MM.1S (cell line): ENCODE measurements around the gene PITRM1.

Experiments
- DNase-seq: peaks from one replicate; pipeline ENCODE4 v3.0.0-alpha.2; 2015
- H2AFZ ChIP-seq: fragments of 300-600 bp; sonication (generic); 2 replicates; pipeline ENCODE4 v1.6.0; 2016; ENCODE audit warnings: antibody characterized with exemption, low read length
- H3F3A ChIP-seq: fragments of 300-600 bp; sonication (generic); 2 replicates; pipeline ENCODE4 v1.6.1; 2016; ENCODE audit warnings: mild to moderate bottlenecking, antibody characterized with exemption, low read length, moderate library complexity, mixed read lengths; ENCODE audit not compliant: insufficient read depth
- H3K27ac ChIP-seq: fragments of 300-600 bp; sonication (generic); 2 replicates; pipeline ENCODE4 v1.5.1; 2016; ENCODE audit warnings: mild to moderate bottlenecking, low read length
- H3K27me3 ChIP-seq: fragments of 300-600 bp; sonication (generic); replicated peaks from 2 replicates; pipeline ENCODE4 v1.6.0; 2016; ENCODE audit warnings: low read length; ENCODE audit not compliant: insufficient read depth
- H3K36me3 ChIP-seq: fragments of 300-600 bp; sonication (generic); replicated peaks from 2 replicates; pipeline ENCODE4 v1.6.1; 2016; ENCODE audit warnings: mild to moderate bottlenecking, low read length, mixed read lengths; ENCODE audit not compliant: insufficient read depth
- H3K4me1 ChIP-seq: fragments of 300-600 bp; sonication (generic); 2 replicates; pipeline ENCODE4 v1.6.1; 2016; ENCODE audit warnings: low read length, mixed read lengths
- H3K4me2 ChIP-seq: fragments of 300-600 bp; sonication (generic); 2 replicates; pipeline ENCODE4 v1.6.0; 2016; ENCODE audit warnings: low read depth, low read length
- H3K4me3 ChIP-seq: fragments of 300-600 bp; sonication (generic); 2 replicates; pipeline ENCODE4 v1.5.1; 2016; ENCODE audit warnings: low read length, mixed read lengths
- H3K79me2 ChIP-seq: fragments of 300-600 bp; sonication (generic); 2 replicates; pipeline ENCODE4 v1.6.1; 2016; ENCODE audit warnings: mixed run types, low read length, mixed read lengths
- H3K9ac ChIP-seq: fragments of 300-600 bp; sonication (generic); 2 replicates; pipeline ENCODE4 v1.6.1; 2016; ENCODE audit warnings: low read length, mixed read lengths
- H3K9me2 ChIP-seq: fragments of 300-600 bp; sonication (generic); replicated peaks from 2 replicates; pipeline ENCODE4 v1.6.1; 2016; ENCODE audit warnings: mild to moderate bottlenecking, low read length, mixed read lengths; ENCODE audit not compliant: insufficient read depth
- H3K9me3 ChIP-seq: fragments of 300-600 bp; sonication (generic); replicated peaks from 2 replicates; pipeline ENCODE4 v1.6.1; 2016; ENCODE audit warnings: mild to moderate bottlenecking, low read length, mixed read lengths; ENCODE audit not compliant: insufficient read depth
- H4K20me1 ChIP-seq: fragments of 300-600 bp; sonication (generic); 2 replicates; pipeline ENCODE4 v1.6.1; 2016; ENCODE audit warnings: mild to moderate bottlenecking, low read length, moderate library complexity, mixed read lengths; ENCODE audit not compliant: insufficient read depth
- EZH2 ChIP-seq: fragments of 300-600 bp; sonication (generic); optimal IDR thresholded peaks from 2 replicates; pipeline ENCODE3; 2017; ENCODE audit warnings: low read depth, mild to moderate bottlenecking, antibody characterized with exemption, low read length, mixed read lengths
- EZH2phosphoT487 ChIP-seq: fragments of 300-600 bp; sonication (generic); IDR thresholded peaks from 2 replicates; pipeline ENCODE4 v1.6.1; 2018; ENCODE audit warnings: antibody characterized with exemption, low read length
- TF ChIP-seq, protein P1 (sequence below): fragments of 300-600 bp; sonication (generic); IDR thresholded peaks from 2 replicates; pipeline ENCODE4 v1.5.1; 2016; ENCODE audit warnings: antibody characterized with exemption, low read length, mixed read lengths

Gene PITRM1

DNA sequence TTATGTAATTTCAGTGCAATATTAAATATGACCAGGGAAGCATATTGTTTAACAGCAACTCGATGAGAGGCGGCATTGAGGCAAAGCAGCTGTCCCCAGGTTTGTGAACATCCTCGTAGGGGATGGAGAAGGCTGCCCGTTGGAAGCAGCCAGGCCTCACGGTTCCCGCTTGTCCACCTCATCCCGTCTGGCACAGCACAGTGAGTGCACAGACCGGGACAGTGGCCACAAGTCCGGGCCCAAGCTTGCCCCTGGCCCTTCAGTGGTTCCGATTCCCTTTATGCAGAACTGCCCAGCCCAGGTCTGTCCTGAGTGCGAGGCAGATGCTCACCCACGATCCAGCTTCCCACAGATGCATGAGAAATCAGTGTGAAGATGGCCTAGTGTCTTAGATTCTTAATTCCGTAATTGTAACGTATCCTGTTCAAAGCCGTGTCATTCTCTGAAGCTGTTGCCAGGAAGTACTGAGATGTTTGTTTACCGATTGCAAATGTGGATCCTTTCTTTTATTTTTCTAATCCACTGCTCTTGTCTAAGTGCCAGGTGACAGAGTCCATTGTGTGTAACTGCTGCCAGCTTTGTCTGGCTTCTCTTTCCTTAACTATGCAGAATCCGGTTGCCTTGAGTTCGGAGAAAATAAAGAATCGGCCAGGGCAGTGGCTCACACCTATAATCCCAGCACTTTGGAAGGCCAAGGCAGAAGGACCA lies 69.7 kb downstream of the PITRM1 start:
- DNase-seq = no peak
- H3K4me3 ChIP-seq = no peak overlapping the region
- H3K9me3 ChIP-seq = no peaks in the 10 kb centered on the region
- H3K9ac ChIP-seq = no peak overlapping the region
- H2AFZ ChIP-seq = no peak overlapping the region
- no peak overlapping the region for H3K27ac ChIP-seq
- TF ChIP-seq, protein P1, sequence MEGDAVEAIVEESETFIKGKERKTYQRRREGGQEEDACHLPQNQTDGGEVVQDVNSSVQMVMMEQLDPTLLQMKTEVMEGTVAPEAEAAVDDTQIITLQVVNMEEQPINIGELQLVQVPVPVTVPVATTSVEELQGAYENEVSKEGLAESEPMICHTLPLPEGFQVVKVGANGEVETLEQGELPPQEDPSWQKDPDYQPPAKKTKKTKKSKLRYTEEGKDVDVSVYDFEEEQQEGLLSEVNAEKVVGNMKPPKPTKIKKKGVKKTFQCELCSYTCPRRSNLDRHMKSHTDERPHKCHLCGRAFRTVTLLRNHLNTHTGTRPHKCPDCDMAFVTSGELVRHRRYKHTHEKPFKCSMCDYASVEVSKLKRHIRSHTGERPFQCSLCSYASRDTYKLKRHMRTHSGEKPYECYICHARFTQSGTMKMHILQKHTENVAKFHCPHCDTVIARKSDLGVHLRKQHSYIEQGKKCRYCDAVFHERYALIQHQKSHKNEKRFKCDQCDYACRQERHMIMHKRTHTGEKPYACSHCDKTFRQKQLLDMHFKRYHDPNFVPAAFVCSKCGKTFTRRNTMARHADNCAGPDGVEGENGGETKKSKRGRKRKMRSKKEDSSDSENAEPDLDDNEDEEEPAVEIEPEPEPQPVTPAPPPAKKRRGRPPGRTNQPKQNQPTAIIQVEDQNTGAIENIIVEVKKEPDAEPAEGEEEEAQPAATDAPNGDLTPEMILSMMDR = no peak
- TF ChIP-seq EZH2phosphoT487 (no peak), EZH2 (no peak)
- H4K20me1 ChIP-seq = no peaks in the 10 kb centered on the region
- H3K4me1 ChIP-seq = no peaks in the 10 kb centered on the region
- no peaks in the 10 kb centered on the region for H3K79me2 ChIP-seq
- H3F3A ChIP-seq = no peaks in the 10 kb centered on the region
- H3K4me2 ChIP-seq = no peak overlapping the region
- H3K9me2 ChIP-seq = no peaks in the 10 kb centered on the region
- H3K36me3 ChIP-seq = no peaks in the 10 kb centered on the region
- no peaks in the 10 kb centered on the region for H3K27me3 ChIP-seq

DNA sequence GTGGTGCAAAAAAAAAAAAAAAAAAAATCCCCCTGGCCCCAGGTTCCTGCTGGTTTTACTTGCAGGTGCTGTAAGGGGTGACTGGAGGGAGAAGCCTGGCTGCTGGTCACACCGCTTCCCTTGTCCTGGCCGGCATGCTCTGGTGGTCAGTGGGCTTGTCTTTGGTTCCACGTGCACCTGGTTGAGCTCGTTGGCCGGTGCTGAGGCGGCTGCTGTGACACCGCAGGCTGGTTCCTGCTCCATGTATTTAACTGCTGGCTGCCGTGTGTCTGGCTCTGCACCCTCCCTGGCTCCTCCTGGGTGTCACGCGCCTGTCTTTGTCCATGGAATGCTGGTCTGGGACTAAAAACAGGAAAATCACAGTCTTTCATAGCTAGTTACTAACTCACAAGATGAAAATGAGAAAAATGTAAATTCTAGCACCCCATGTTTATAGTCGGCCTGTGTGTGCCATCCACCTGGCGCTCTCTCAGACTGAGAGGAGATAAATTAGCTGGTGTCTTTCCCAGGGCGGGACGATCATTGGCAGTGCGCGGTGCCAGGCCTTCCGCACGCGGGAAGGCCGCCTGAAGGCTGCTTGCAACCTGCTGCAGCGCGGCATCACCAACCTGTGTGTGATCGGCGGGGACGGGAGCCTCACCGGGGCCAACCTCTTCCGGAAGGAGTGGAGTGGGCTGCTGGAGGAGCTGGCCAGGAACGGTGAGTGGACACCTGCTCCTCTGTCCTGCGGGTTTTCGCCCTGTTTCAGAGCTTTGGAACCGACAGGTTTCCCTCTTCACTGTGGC lies 71.5 kb downstream of the PITRM1 start:
- no peaks in the 10 kb centered on the region for H4K20me1 ChIP-seq
- H3K27ac ChIP-seq = no peak overlapping the region
- H3K79me2 ChIP-seq = no peaks in the 10 kb centered on the region

DNA sequence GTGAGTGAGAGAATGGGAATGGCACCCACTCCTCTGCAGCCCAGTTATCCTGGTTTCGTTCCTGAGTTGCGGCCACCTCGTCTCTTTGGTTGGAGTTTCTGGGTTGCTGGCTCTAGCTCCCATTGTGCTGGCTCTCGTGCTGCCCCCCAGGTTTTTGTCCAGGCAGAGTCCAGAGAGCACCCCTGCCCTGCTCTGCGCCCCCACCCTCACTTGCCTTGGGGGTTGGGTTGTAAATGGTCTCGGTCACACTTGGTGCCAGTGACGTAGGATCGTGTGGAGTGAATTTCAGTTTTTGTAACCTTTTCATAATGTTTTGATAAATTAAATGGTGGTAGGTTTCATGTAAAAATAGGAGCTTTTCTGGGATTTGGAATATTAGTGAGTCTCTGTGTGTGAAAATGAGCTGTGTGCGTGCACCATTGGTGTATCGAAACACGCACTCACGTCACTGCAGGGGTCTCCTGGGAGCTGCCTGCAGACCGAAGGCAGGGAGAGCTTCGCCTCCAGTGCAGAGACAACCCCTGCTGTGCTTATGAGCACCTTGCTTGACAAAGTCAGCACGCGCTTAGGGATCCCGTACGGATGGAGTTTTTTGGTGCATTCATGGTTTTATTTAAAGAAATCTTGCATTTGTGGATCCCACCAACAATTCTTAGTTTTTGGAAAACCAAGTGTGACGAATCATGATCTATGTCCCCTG lies 72.3 kb downstream of the PITRM1 start:
- H3K9ac ChIP-seq = no peak overlapping the region
- H2AFZ ChIP-seq = no peak overlapping the region
- TF ChIP-seq, protein P1 = no peak
- TF ChIP-seq EZH2 (no peak), EZH2phosphoT487 (no peak)
- H3K36me3 ChIP-seq = no peaks in the 10 kb centered on the region
- no peak for DNase-seq
- no peaks in the 10 kb centered on the region for H3K4me1 ChIP-seq
- no peaks in the 10 kb centered on the region; the same call in 1 of the 2 replicates for H3K9me3 ChIP-seq
- H3K9me2 ChIP-seq = no peaks in the 10 kb centered on the region
- H3K27ac ChIP-seq = no peak overlapping the region
- H3K27me3 ChIP-seq = no peaks in the 10 kb centered on the region
- no peaks in the 10 kb centered on the region for H3K79me2 ChIP-seq
- no peak overlapping the region for H3K4me2 ChIP-seq
- no peak overlapping the region for H3K4me3 ChIP-seq
- no peaks in the 10 kb centered on the region for H4K20me1 ChIP-seq
- no peaks in the 10 kb centered on the region for H3F3A ChIP-seq

More for the DNA sequence above, 71.5 kb downstream of the PITRM1 start:
- Histone ChIP-seq H3K4me2 (no peak overlapping the region), H3K9me2 (no peaks in the 10 kb centered on the region), H3K4me1 (no peaks in the 10 kb centered on the region), H2AFZ (no peak overlapping the region), H3K27me3 (no peaks in the 10 kb centered on the region), H3F3A (no peaks in the 10 kb centered on the region), H3K4me3 (no peak overlapping the region), H3K9ac (no peak overlapping the region), H3K9me3 (no peaks in the 10 kb centered on the region), H3K36me3 (no peaks in the 10 kb centered on the region)
- DNase-seq = no peak
- TF ChIP-seq, protein P1 = no peak
- no peak for TF ChIP-seq EZH2phosphoT487
- no peak for TF ChIP-seq EZH2
